Measurements from ENCODE around the gene HOXD10.

HOXD10 gene

GRCh38 chr2:176164611-176165369 lies 48.2 kb downstream of the HOXD10 start:
- no peak for DNase-seq (ENCODE audit: low spot score)

GRCh38 chr2:176165370-176166050 lies 48.9 kb downstream of the HOXD10 start:
- DNase-seq (ENCODE audit: low spot score), result no peak

DNA sequence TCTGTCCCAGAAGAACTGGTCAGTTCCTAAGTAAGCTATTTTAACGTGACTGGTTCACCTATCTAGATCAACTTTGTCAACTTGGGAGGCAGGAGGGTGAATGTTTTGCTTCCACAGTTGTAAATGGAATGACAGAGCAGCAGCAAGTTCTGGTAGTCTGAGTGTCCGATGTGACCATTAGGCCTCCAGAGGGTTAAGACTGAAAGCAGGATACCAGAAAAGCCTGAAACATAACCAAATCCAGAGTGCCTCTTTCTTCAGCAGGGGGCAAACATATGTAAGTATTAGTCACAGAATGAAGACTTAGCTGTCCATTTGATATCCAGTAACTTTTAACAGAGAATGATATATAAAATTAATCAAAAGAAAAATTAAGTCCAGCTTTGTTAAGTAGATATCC lies 49.7 kb downstream of the HOXD10 start:
- DNase-seq (ENCODE audit: low spot score), result no peak

DNA sequence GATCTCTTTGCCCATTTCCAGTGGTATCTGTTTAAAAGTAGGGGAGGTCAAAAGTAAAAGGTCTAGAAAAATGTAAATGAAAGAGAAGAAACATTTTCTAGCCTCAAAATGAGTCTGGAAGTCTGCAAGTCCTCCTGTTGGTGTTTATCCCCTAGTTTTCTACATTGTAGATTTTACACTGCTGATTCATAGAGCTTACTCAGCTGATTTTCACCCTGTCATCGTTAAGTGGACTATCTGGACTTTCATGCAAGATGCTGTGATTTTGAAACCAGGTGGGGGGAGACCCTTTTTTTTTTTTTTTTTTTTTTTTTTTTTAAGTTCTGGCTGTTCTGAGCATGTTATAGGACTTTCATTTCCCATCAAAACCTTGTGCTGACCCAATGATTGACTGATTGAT lies 50.8 kb downstream of the HOXD10 start:
- DNase-seq (ENCODE audit: low spot score), result peak; percentile 39

GRCh38 chr2:176169181-176169580 lies 52.6 kb downstream of the HOXD10 start:
- no peak for DNase-seq (ENCODE audit: low spot score)

Measured in AG08395 (cell line).